ENCODE results near the gene PRRX2. TPM values are rescaled to one million over a fixed set of nuclear protein-coding genes. Genes with fewer than 3 reads are reported as not detected.

The PRRX2 gene
- total and polyA plus RNA-seq, 2 experiments from 2014 or later = 5.8 to 8.3 TPM

GRCh38 chr9:129752900-129753729, 87.7 kb downstream of the PRRX2 start, which contains the start of gene PTGES (continued):
- no peak for TF ChIP-seq ZNF462 (CRISPR knock-in tag; IDR thresholded peaks at IDR 0.05)
- TF ChIP-seq CREB1 (CRISPR knock-in tag; IDR thresholded peaks at IDR 0.05; ENCODE audit: low read depth) = no peak
- TF ChIP-seq NANOG (IDR thresholded peaks at IDR 0.05; ENCODE audit: borderline replicate concordance) = no peak

GRCh38 chr9:129755151-129755550, 89.7 kb downstream of the PRRX2 start:
- ATAC-seq = no peak
- TF ChIP-seq ZNF462 (CRISPR knock-in tag; IDR thresholded peaks at IDR 0.05) = no peak
- no peak for TF ChIP-seq ZNF114 (CRISPR knock-in tag; IDR thresholded peaks at IDR 0.05)

More at GRCh38 chr9:129755151-129755550, 89.7 kb downstream of the PRRX2 start:
- H3F3A ChIP-seq (replicated peaks; ENCODE audit: low read depth) = 0 out of 2 replicates have a peak, but pooled peaks cover 4% of the 10 kb centered on the region
- no peak overlapping the region for H3K27ac ChIP-seq (ENCODE audit: low read depth)
- H3K4me1 ChIP-seq (ENCODE audit: insufficient read depth) = peaks cover 9% of the 10 kb centered on the region
- no peak overlapping the region for H3K27ac Mint-ChIP-seq
- H3K4me2 ChIP-seq = no peak overlapping the region
- no peak overlapping the region for H3K4me3 Mint-ChIP-seq
- no peak overlapping the region for H3K4me3 ChIP-seq
- H3K4me1 Mint-ChIP-seq = peaks cover 17% of the 10 kb centered on the region
- no peaks in the 10 kb centered on the region for H3K9me2 ChIP-seq (ENCODE audit: insufficient read depth)
- H3K36me3 Mint-ChIP-seq (ENCODE audit: low read depth) = no peaks in the 10 kb centered on the region
- H4K20me1 ChIP-seq (replicated peaks; ENCODE audit: insufficient read depth) = no peaks in the 10 kb centered on the region
- H2AFZ ChIP-seq = no peak overlapping the region
- H3K9me3 Mint-ChIP-seq = no peaks in the 10 kb centered on the region
- H3K27me3 Mint-ChIP-seq (ENCODE audit: insufficient read depth, low read depth, poor library complexity) = peaks cover 9% of the 10 kb centered on the region
- H3K36me3 ChIP-seq (ENCODE audit: insufficient read depth) = no peaks in the 10 kb centered on the region
- no peak for DNase-seq (ENCODE audit: low spot score)
- H3K79me2 ChIP-seq (replicated peaks; ENCODE audit: insufficient read depth) = no peaks in the 10 kb centered on the region
- no peaks in the 10 kb centered on the region for H3K27me3 ChIP-seq (ENCODE audit: insufficient read depth)

Measured in GM23338 (cell line).